Liver (tissue), 9 donors: ENCODE results near the gene BPIFB1. TPM values are rescaled to one million over a fixed set of nuclear protein-coding genes. Genes with fewer than 3 reads are reported as not detected.

Experiments used
- DNase-seq: peaks from one replicate; pipeline ENCODE4 v3.0.0-alpha.2; 2017; ENCODE audit warnings: low spot score
- H3K27ac ChIP-seq, 2 donors: one replicate each; pipeline ENCODE4 v1.7.0; 2013; ENCODE audit warnings: inconsistent platforms in 2 of 2, low read length in 2 of 2, control low read depth in 1 of 2, low read depth in 1 of 2, mild to moderate bottlenecking in 1 of 2
- H3K27me3 ChIP-seq, 4 donors: one replicate each; pipeline versions ENCODE4 v1.6.1 to v1.7.0; 2013; ENCODE audit warnings: low read length in 3 of 4, inconsistent platforms in 1 of 4, mild to moderate bottlenecking in 1 of 4, moderate library complexity in 1 of 4; ENCODE audit not compliant: control insufficient read depth in 4 of 4, insufficient read depth in 4 of 4
- H3K36me3 ChIP-seq, 4 donors: one replicate each; pipeline versions ENCODE4 v1.6.1 to v1.7.0; 2013; ENCODE audit warnings: low read length in 3 of 4, mild to moderate bottlenecking in 3 of 4, low read depth in 1 of 4, moderate library complexity in 1 of 4; ENCODE audit not compliant: control insufficient read depth in 4 of 4, insufficient read depth in 3 of 4
- H3K4me1 ChIP-seq, 4 donors: one replicate each; pipeline versions ENCODE4 v1.6.1 to v1.7.0; 2013; ENCODE audit warnings: low read length in 3 of 4, mild to moderate bottlenecking in 3 of 4, moderate library complexity in 1 of 4; ENCODE audit not compliant: control insufficient read depth in 4 of 4, insufficient read depth in 4 of 4
- H3K4me3 ChIP-seq, 3 donors: one replicate each; pipeline versions ENCODE4 v1.6.1 to v1.7.0; 2013; ENCODE audit warnings: low read length in 3 of 3, control low read depth in 1 of 3, low read depth in 1 of 3, mild to moderate bottlenecking in 1 of 3
- H3K9ac ChIP-seq, 2 donors: one replicate each; pipeline ENCODE4 v1.7.0; 2013; ENCODE audit warnings: low read length in 2 of 2, mild to moderate bottlenecking in 2 of 2, moderate library complexity in 2 of 2, control low read depth in 1 of 2, low read depth in 1 of 2
- H3K9me3 ChIP-seq, 4 donors: one replicate each; pipeline versions ENCODE4 v1.6.1 to v1.7.0; 2013; ENCODE audit warnings: low read length in 3 of 4; ENCODE audit not compliant: control insufficient read depth in 4 of 4
- ATF3 ChIP-seq: IDR thresholded peaks from 2 replicates; pipeline ENCODE4 v1.6.1; 2016; ENCODE audit warnings: antibody characterized with exemption
- CTCF ChIP-seq: fragments of 150-350 bp; IDR thresholded peaks from 2 replicates; pipeline ENCODE4 v1.5.1; 2017; ENCODE audit warnings: improper control_type of control experiment, low read depth, low read length; ENCODE audit not compliant: missing input control
- FOXA1 ChIP-seq: IDR thresholded peaks from 2 replicates; pipeline ENCODE4 v1.6.1; 2016; ENCODE audit warnings: antibody characterized with exemption
- FOXA2 ChIP-seq: IDR thresholded peaks from 2 replicates; pipeline ENCODE4 v1.6.1; 2016; ENCODE audit warnings: antibody characterized with exemption
- GABPA ChIP-seq, 2 donors: IDR thresholded peaks in 1 of 2; conservative IDR thresholded peaks in 1 of 2; 2 replicates each; pipeline ENCODE4 v1.6.1; 2016; ENCODE audit warnings: antibody characterized with exemption in 2 of 2, mild to moderate bottlenecking in 1 of 2, moderate library complexity in 1 of 2
- HNF4A ChIP-seq, 2 donors: conservative IDR thresholded peaks; 2 replicates each; pipeline ENCODE4 v1.6.1; 2016; ENCODE audit warnings: antibody characterized with exemption in 2 of 2, mild to moderate bottlenecking in 2 of 2
- HNF4G ChIP-seq: IDR thresholded peaks from 2 replicates; pipeline ENCODE4 v1.6.1; 2016; ENCODE audit warnings: antibody characterized with exemption
- JUND ChIP-seq, 2 donors: IDR thresholded peaks; 2 replicates each; pipeline ENCODE4 v1.6.1; 2016; ENCODE audit warnings: antibody characterized with exemption in 2 of 2
- MAX ChIP-seq: IDR thresholded peaks from 2 replicates; pipeline ENCODE4 v1.6.1; 2016; ENCODE audit warnings: antibody characterized with exemption
- NR2F2 ChIP-seq: IDR thresholded peaks from 2 replicates; pipeline ENCODE4 v1.6.1; 2016; ENCODE audit warnings: antibody characterized with exemption
- RAD21 ChIP-seq, 2 donors: IDR thresholded peaks; 2 replicates each; pipeline ENCODE4 v1.6.1; 2016; ENCODE audit warnings: antibody characterized with exemption in 2 of 2, mild to moderate bottlenecking in 2 of 2
- REST ChIP-seq: IDR thresholded peaks from 2 replicates; pipeline ENCODE4 v1.6.1; 2016; ENCODE audit warnings: antibody characterized with exemption, mild to moderate bottlenecking
- RXRA ChIP-seq, 2 donors: IDR thresholded peaks; 2 replicates each; pipeline ENCODE4 v1.6.1; 2017 to 2018; ENCODE audit warnings: antibody characterized with exemption in 2 of 2, mild to moderate bottlenecking in 1 of 2
- SP1 ChIP-seq: IDR thresholded peaks from 2 replicates; pipeline ENCODE4 v1.6.1; 2018; ENCODE audit warnings: antibody characterized with exemption, mild to moderate bottlenecking
- TAF1 ChIP-seq: conservative IDR thresholded peaks from 2 replicates; pipeline ENCODE4 v1.6.1; 2016; ENCODE audit warnings: antibody characterized with exemption, mild to moderate bottlenecking
- YY1 ChIP-seq: IDR thresholded peaks from 2 replicates; pipeline ENCODE4 v1.6.1; 2016; ENCODE audit warnings: antibody characterized with exemption, mild to moderate bottlenecking
- ZBTB33 ChIP-seq: IDR thresholded peaks from 2 replicates; pipeline ENCODE4 v1.6.1; 2016; ENCODE audit warnings: antibody characterized with exemption
- WGBS: extraction: QIAGEN DNeasy Blood & Tissue Kit; methylation state at CpG from one replicate; pipeline ENCODE4 v1.1.7; 2013; 5-methylcytosine and 5-hydroxymethylcytosine counted together
- polyA plus RNA-seq, 2 donors: library from polyadenylated mRNA; stranded (reverse) in 1 of 2; unstranded in 1 of 2; fragments of 200-250 nt in 1 of 2; fragments of >200 nt in 1 of 2; fragmentation: Nextera tagmentation in 1 of 2; extraction: Ambion mirVana in 1 of 2; gene quantifications; one replicate each; pipeline versions ENCODE4 v1.2.1 to v1.2.3, GENCODE V29; 2013 to 2015
- total RNA-seq, 2 donors: library from RNA; depleted of rRNA; stranded (reverse); fragments of >200 nt; gene quantifications; one replicate each; pipeline ENCODE4 v1.2.3, GENCODE V29; 2014
- donor health status: healthy.
- donor health status: healthy.
- donor health status: healthy.
- donor health status: healthy.
- donor health status: healthy.

BPIFB1 gene
- total and polyA plus RNA-seq, 4 donors, result 0.08 to 0.13 TPM; not detected in 2

GRCh38 chr20:33316958-33317357 is 33.9 kb downstream of the BPIFB1 start:
- Histone ChIP-seq H3K9me3 (no peaks in the 10 kb centered on the region), H3K36me3 (no peaks in the 10 kb centered on the region), H3K27me3 (no peaks in the 10 kb centered on the region), H3K27ac (no peak overlapping the region), H3K4me3 (no peak overlapping the region), H3K9ac (no peak overlapping the region), H3K4me1 (no peaks in the 10 kb centered on the region)
- TF ChIP-seq REST (no peak), FOXA1 (no peak), HNF4A (conservative IDR thresholded peaks at IDR 0.05) (no peak), RAD21 (IDR thresholded peaks at IDR 0.05) (no peak), SP1 (no peak), JUND (IDR thresholded peaks at IDR 0.05) (no peak)
- WGBS, result 87% methylated on average over 3 of the region's 3 CpGs
- DNase-seq, result no peak

GRCh38 chr20:33317424-33318095 is 34.5 kb downstream of the BPIFB1 start:
- no peak overlapping the region for H3K9ac ChIP-seq

More at GRCh38 chr20:33317424-33318095, 34.5 kb downstream of the BPIFB1 start:
- H3K4me1 ChIP-seq, result no peaks in the 10 kb centered on the region
- WGBS, result 91% methylated on average over 14 of the region's 14 CpGs
- H3K9me3 ChIP-seq, result no peaks in the 10 kb centered on the region
- H3K4me3 ChIP-seq, result no peak overlapping the region
- no peaks in the 10 kb centered on the region for H3K36me3 ChIP-seq
- peaks cover 0 to 3% (median 0%) of the 10 kb centered on the region in 4 donors for H3K27me3 ChIP-seq
- no peak for TF ChIP-seq ZBTB33
- TF ChIP-seq ATF3, result no peak
- no peak for TF ChIP-seq TAF1
- TF ChIP-seq CTCF, result no peak
- no peak for TF ChIP-seq MAX
- no peak for TF ChIP-seq RXRA (IDR thresholded peaks at IDR 0.05)
- no peak for TF ChIP-seq FOXA1
- no peak for TF ChIP-seq HNF4G
- TF ChIP-seq NR2F2, result no peak
- TF ChIP-seq JUND (IDR thresholded peaks at IDR 0.05), result no peak
- TF ChIP-seq RAD21 (IDR thresholded peaks at IDR 0.05), result no peak
- TF ChIP-seq GABPA (IDR thresholded peaks at IDR 0.05 in 1 of 2, conservative IDR thresholded peaks at IDR 0.05 in 1 of 2), result no peak
- no peak for TF ChIP-seq REST
- no peak for TF ChIP-seq YY1
- TF ChIP-seq FOXA2, result no peak
- no peak overlapping the region for H3K27ac ChIP-seq
- no peak for DNase-seq
